GM19328 (cell line): ENCODE data around the gene URB2.
"Not testable (repeated sequence)": the region's sequence is repeated elsewhere in the genome, so short reads cannot be mapped to it uniquely, and the experiment has no call there.

ENCODE experiments used
- ATAC-seq: cut with Tn5 transposase; IDR thresholded peaks from one replicate; pipeline ENCODE4 v1.9.1; 2021; ENCODE audit warnings: mild to moderate bottlenecking, moderate library complexity; ENCODE audit not compliant: unreplicated experiment

URB2 gene

GRCh38 chr1:229625915-229626831, at the start of gene URB2, which contains the start of gene TAF5L:
TSS of gene URB2 (plus strand) at chr1:229626247. CDS start at chr1:229627634, 1,387 bp downstream.
TSS of gene TAF5L (minus strand) at chr1:229626122. CDS start at chr1:229614482, 11,640 bp downstream.
- ATAC-seq = peak; percentile 87

DNA sequence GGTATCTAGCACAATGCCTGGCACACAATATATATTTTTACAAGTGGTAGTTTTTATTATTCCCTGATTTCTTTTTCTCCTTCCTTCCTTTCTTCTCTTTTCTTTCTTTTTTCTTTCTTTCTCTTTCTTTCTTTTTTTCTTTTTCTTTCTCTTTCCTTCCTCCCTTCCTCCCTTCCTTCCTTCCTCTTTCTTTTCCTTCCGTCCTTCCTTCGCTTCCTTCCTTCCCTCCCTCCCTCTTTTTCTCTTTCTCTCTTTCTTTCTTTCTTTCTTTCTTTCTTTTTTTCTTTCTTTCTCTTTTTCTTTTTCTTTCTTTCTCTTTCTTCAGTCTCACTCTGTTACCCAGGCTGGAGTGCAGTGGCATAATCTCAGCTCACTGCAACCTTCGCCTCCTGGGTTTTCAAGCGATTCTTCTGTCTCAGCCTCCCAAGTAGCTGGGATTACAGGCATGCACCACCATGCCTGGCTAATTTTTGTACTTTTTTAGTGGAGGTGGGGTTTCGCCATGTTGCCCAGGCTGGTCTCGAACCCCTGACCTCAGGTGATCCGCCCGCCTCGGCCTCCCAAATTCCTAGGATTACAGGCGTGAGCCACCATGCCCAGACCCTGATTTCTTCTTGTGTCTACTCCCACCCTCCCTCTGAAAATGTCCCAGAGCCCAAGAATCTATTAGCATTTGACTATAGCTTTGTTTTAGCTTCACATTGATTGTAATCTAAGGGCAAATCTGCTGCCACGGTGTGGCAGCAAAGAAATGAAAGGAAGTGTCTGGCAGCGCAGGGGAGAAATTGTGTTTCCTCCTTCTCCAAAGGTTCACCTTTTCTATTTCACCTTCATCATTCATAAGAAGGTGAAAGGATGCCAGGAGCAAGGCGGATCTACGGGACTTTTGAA, 47.6 kb upstream of the URB2 start:
- no peak for ATAC-seq

- no peak for ATAC-seq
Observed at GRCh38 chr1:229579059-229579673, 46.9 kb upstream of the URB2 start.

GRCh38 chr1:229581485-229581884, 44.6 kb upstream of the URB2 start:
- ATAC-seq = no peak

DNA sequence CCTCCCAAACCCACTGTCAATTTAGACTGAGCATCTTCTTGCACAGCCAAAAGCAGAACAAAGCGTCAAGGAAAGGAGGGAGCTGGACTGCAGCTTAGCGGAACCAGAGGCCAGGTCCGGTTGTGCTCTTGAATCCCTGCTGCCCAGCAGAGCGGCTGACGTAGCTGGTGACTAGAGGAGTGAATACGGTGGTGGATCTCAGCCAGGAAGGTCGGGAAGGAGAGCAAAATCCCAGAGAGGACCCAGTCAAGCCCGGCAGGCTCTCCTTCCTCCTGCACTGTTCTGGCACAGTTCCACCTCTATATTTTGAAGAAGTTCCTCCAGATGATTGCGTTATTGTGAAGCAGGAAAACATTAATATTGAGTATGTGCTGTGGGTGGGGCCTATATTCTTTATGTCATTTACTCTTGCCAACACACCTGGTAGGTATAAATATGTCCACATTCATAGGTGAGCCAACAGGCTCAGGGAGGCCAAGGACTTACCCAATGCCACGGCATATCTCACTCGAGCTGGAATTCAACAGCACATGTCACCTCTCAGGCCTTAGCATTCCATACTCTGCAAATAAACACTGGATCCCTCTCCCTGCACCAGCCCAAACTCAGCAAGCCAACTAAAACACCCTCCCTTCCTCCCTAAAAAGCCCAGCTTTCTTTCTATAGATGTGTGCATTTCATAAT, 43.9 kb upstream of the URB2 start:
- no peak for ATAC-seq

- ATAC-seq = no peak
Observed at GRCh38 chr1:229582715-229583114, 43.3 kb upstream of the URB2 start.

DNA sequence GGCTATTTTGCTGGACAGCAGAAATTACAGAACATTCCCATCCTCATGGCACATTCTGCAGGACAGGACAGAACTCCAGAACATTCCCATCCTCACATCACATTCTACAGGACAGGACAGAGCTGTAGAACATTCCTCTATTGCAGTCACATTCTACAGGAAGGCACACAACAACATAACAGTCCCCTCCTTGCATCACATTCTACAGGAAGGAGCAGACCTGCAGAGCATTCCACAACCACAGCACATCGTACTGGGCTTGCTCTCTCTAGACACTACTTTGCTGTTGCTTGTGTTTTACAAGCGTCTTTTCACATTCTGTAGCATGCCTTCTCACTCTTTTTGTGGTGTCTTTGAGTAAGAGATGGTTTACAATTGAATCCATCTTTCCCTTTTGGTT, 40.7 kb upstream of the URB2 start:
- ATAC-seq = no peak

- no peak for ATAC-seq
Observed at GRCh38 chr1:229590119-229590518, 35.9 kb upstream of the URB2 start.

GRCh38 chr1:229593800-229594199, 32.2 kb upstream of the URB2 start:
- ATAC-seq = no peak

GRCh38 chr1:229594227-229595008, 31.6 kb upstream of the URB2 start:
- no peak for ATAC-seq

GRCh38 chr1:229595876-229596275, 30.2 kb upstream of the URB2 start:
- not testable (repeated sequence) for ATAC-seq

DNA sequence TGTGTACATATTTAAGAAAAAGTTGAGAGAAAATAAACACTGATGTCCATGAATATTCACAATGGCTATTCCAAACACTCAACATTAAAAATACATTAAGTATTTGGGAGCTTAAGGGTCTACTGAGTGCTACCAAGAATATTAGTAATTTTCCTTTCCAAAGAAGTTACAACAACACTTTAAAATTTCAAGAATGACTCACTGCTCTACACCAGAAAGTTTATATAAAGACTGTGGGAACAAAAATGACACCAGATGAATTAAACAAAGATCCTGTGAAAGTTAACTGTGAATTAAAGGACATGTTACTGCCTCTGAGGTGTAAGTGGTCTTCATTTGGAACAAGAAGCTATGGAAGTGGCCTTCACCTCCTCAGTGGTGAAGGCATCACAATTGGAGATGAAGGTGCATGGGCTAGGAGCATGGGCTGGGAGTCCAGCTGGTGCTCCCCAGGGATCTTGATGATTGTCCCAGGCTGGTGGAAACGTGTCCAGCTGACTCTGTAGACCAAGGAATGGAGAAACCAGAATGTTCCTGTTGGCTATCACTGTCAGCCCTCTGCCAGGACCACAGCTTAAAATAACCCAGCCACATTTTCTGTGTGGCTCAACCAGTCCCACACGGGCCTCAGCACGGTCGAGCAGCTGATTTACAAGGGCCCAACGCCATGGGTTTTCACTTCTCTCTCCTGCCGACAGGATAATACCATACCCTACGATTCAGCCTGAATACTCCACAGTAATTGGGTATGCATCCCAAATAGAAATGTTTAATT, 28.9 kb upstream of the URB2 start:
- ATAC-seq = no peak

GRCh38 chr1:229597877-229598276, 28.2 kb upstream of the URB2 start:
- no peak for ATAC-seq

DNA sequence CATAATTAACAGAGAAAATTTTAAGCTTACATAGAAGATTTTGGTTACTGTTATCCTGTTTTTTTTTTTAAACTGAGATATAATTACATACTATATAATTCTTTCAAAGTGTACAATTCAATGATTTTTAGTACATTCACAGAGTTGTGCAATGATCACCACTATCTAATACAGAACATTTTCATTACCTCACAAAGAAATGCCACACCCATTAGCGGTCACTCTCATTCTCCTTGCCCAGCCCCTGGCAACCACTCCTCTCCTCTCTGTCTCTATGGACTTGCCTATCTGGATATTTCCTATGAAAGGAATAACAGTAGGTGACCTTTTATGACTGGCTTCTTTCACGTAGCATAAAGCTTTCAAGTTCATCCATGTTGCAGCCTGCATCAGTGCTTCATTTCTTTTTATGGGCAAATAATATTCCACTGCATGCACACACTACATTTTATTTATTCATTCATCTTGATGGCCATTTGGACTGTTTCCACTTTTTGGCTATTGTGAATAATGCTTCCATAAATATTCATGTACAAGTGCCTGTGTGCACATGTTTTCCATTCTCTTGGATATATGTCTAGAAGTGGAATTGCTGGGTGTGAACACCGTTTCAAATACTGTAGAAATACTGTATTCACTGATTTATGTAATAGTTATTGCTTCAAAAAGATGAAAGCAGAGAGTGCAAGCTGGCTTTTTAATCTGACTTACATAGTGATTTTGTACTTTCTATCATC, 26.7 kb upstream of the URB2 start:
- ATAC-seq = no peak

- no peak for ATAC-seq
Observed at GRCh38 chr1:229600229-229600628, 25.8 kb upstream of the URB2 start.

DNA sequence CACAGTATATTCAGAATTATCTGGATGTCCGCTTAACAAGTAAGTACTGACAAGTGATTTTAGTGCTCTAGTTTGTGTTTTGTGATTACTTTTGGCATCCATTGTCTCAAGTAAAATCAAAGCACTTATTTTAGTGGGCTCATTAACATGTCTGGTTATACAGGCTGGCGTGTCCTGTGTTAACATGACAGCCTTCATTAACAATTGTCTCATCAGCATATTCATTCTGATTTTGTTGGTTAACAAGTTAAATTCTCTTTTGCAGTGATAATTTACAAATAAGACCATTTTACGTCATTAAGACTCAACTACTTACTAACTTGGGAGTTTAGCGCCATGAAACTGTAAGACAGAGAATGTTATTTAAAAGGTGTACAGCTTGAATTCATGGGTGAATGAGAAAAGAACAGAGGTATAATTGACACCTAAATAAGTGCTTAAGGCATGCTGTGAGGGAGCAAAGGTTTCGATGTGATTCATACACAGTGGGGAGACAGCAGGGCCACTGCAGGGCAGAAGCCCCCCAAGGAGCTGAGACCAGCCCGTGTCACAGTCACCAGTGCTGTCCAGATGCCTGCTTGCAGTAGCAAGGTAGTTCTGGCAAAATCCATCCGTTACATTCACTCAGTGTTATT, 22.6 kb upstream of the URB2 start:
- no peak for ATAC-seq

GRCh38 chr1:229607370-229607769, 18.7 kb upstream of the URB2 start:
- no peak for ATAC-seq

DNA sequence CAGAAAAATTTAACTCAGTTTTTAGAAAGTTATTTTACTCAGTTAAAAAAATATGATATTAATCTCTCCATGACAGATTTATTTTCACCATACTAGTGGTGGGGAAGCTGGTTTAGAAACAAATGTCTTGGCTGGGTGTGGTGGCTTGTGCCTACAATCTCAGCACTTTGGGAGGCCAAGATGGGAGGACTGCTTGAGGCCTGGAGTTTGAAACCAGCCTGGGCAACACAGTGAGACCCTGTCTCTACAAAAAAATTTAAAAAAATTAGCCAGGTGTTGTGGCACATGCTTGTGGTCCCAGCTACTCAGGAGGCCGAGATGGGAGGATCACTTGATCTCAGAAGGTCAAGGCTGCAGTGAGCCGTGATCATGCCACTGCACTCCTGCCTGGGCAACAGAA, 17.5 kb upstream of the URB2 start:
- ATAC-seq = no peak
